H9 (cell line): ENCODE measurements around the gene TMEM47. TPM values are rescaled to one million over a fixed set of nuclear protein-coding genes. Genes with fewer than 3 reads are reported as not detected.

Source experiments
- DNase-seq: peaks from one replicate; pipeline ENCODE4 v3.0.0-alpha.2; 2017
- H2AFZ ChIP-seq: one replicate; pipeline ENCODE4 v1.6.1; 2013; ENCODE audit warnings: mild to moderate bottlenecking, low read length, control low read depth, moderate library complexity
- H2AK5ac ChIP-seq: 2 replicates; pipeline ENCODE4 v1.6.1; 2013; ENCODE audit warnings: low read length, control low read depth, mixed read lengths; ENCODE audit not compliant: insufficient read length
- H2BK120ac ChIP-seq: one replicate; pipeline ENCODE4 v1.6.1; 2013; ENCODE audit warnings: low read depth, mild to moderate bottlenecking, low read length, control low read depth, inconsistent platforms; ENCODE audit not compliant: poor library complexity, severe bottlenecking
- H2BK12ac ChIP-seq: 2 replicates; pipeline ENCODE4 v1.6.1; 2013; ENCODE audit warnings: low read length, control low read depth, mixed read lengths, low read depth; ENCODE audit not compliant: insufficient read length
- H2BK15ac ChIP-seq: 2 replicates; pipeline ENCODE4 v1.6.1; 2013; ENCODE audit warnings: low read depth, low read length, control low read depth
- H2BK20ac ChIP-seq: one replicate; pipeline ENCODE4 v1.6.1; 2013; ENCODE audit warnings: low read depth, mild to moderate bottlenecking, low read length, control low read depth, inconsistent platforms; ENCODE audit not compliant: poor library complexity, severe bottlenecking
- H2BK5ac ChIP-seq: 2 replicates; pipeline ENCODE4 v1.6.1; 2013; ENCODE audit warnings: low read length, control low read depth, mixed read lengths; ENCODE audit not compliant: insufficient read length
- H3K14ac ChIP-seq: 2 replicates; pipeline ENCODE4 v1.6.1; 2013; ENCODE audit warnings: low read length, control low read depth; ENCODE audit not compliant: insufficient read depth
- H3K18ac ChIP-seq: 2 replicates; pipeline ENCODE4 v1.6.1; 2013; ENCODE audit warnings: low read depth, mild to moderate bottlenecking, mixed read lengths, low read length, control low read depth; ENCODE audit not compliant: insufficient read length
- H3K23ac ChIP-seq: 2 replicates; pipeline ENCODE4 v1.6.1; 2013; ENCODE audit warnings: low read length, control low read depth, mixed read lengths, low read depth; ENCODE audit not compliant: insufficient read length
- H3K23me2 ChIP-seq: 2 replicates; pipeline ENCODE4 v1.6.1; 2013; ENCODE audit warnings: low read depth, mild to moderate bottlenecking, mixed read lengths, low read length, control low read depth; ENCODE audit not compliant: insufficient read length, poor library complexity, severe bottlenecking
- H3K27ac ChIP-seq: 2 replicates; pipeline ENCODE4 v1.5.1; 2013; ENCODE audit warnings: low read length, control low read depth, mixed read lengths, low read depth; ENCODE audit not compliant: insufficient read length
- H3K27me3 ChIP-seq: 2 replicates; pipeline ENCODE4 v1.6.1; 2013; ENCODE audit warnings: low read length, control low read depth, inconsistent platforms; ENCODE audit not compliant: insufficient read depth
- H3K4ac ChIP-seq: 2 replicates; pipeline ENCODE4 v1.6.1; 2013; ENCODE audit warnings: low read depth, mild to moderate bottlenecking, control low read depth, inconsistent platforms, low read length, moderate library complexity
- H3K4me1 ChIP-seq: 2 replicates; pipeline ENCODE4 v1.6.1; 2013; ENCODE audit warnings: low read length, control low read depth, inconsistent platforms; ENCODE audit not compliant: insufficient read depth
- H3K4me2 ChIP-seq: 2 replicates; pipeline ENCODE4 v1.6.1; 2013; ENCODE audit warnings: low read length, control low read depth, mixed read lengths; ENCODE audit not compliant: insufficient read length, insufficient read depth
- H3K56ac ChIP-seq: 2 replicates; pipeline ENCODE4 v1.6.1; 2013; ENCODE audit warnings: low read depth, mild to moderate bottlenecking, mixed read lengths, low read length, control low read depth; ENCODE audit not compliant: insufficient read length
- H3K79me1 ChIP-seq: 2 replicates; pipeline ENCODE4 v1.6.1; 2013; ENCODE audit warnings: low read depth, mild to moderate bottlenecking, moderate library complexity, low read length, control low read depth, inconsistent platforms; ENCODE audit not compliant: insufficient read depth, poor library complexity, severe bottlenecking
- H3K79me2 ChIP-seq: 2 replicates; pipeline ENCODE4 v1.6.1; 2013; ENCODE audit warnings: low read length, control low read depth, inconsistent platforms; ENCODE audit not compliant: insufficient read depth
- H3K9ac ChIP-seq: 2 replicates; pipeline ENCODE4 v1.6.1; 2013; ENCODE audit warnings: low read length, control low read depth, mixed read lengths; ENCODE audit not compliant: insufficient read length; ENCODE audit errors: extremely low read depth
- H3K9me3 ChIP-seq: one replicate; pipeline ENCODE4 v1.6.1; 2013; ENCODE audit warnings: low read depth, low read length, inconsistent platforms; ENCODE audit not compliant: control insufficient read depth
- H3T11ph ChIP-seq: one replicate; pipeline ENCODE4 v1.6.1; 2013; ENCODE audit warnings: mild to moderate bottlenecking, low read length, control low read depth, inconsistent platforms
- H4K20me1 ChIP-seq: one replicate; pipeline ENCODE4 v1.6.1; 2013; ENCODE audit not compliant: control insufficient read depth, insufficient read length, insufficient read depth
- H4K5ac ChIP-seq: 2 replicates; pipeline ENCODE4 v1.6.1; 2013; ENCODE audit warnings: low read depth, mild to moderate bottlenecking, mixed read lengths, low read length, control low read depth; ENCODE audit not compliant: insufficient read length
- H4K8ac ChIP-seq: replicated peaks from 2 replicates; pipeline ENCODE4 v1.6.1; 2013; ENCODE audit warnings: low read length, control low read depth, mixed read lengths, low read depth; ENCODE audit not compliant: insufficient read length
- H4K91ac ChIP-seq: 2 replicates; pipeline ENCODE4 v1.6.1; 2013; ENCODE audit warnings: low read depth, mild to moderate bottlenecking, moderate library complexity, mixed read lengths, low read length, control low read depth; ENCODE audit not compliant: insufficient read length
- H3K27ac Mint-ChIP-seq, 3 experiments: 2 replicates in 2 of 3; 3 replicates in 1 of 3; pipeline ENCODE4 v1.8.0; 2020 to 2021; ENCODE audit warnings: mixed read lengths in 3 of 3, mild to moderate bottlenecking in 1 of 3, moderate library complexity in 1 of 3
- H3K27me3 Mint-ChIP-seq: 2 replicates; pipeline ENCODE4 v1.8.0; 2021; ENCODE audit warnings: low read depth, mild to moderate bottlenecking, moderate library complexity, mixed read lengths
- H3K36me3 Mint-ChIP-seq, 3 experiments: 2 replicates in 2 of 3; 3 replicates in 1 of 3; pipeline ENCODE4 v1.8.0; 2020 to 2021; ENCODE audit warnings: low read depth in 3 of 3, mixed read lengths in 3 of 3; ENCODE audit not compliant: insufficient read depth in 1 of 3
- H3K4me1 Mint-ChIP-seq, 2 experiments: 2 replicates each; pipeline ENCODE4 v1.8.0; 2020; ENCODE audit warnings: mixed read lengths in 2 of 2
- H3K4me3 Mint-ChIP-seq, 2 experiments: 2 replicates in 1 of 2; 3 replicates in 1 of 2; pipeline ENCODE4 v1.8.0; 2020 to 2021; ENCODE audit warnings: mild to moderate bottlenecking in 2 of 2, mixed read lengths in 2 of 2, moderate library complexity in 1 of 2
- H3K9me3 Mint-ChIP-seq, 2 experiments: 2 replicates in 1 of 2; 3 replicates in 1 of 2; pipeline ENCODE4 v1.8.0; 2020; ENCODE audit warnings: mild to moderate bottlenecking in 2 of 2, mixed read lengths in 2 of 2, moderate library complexity in 1 of 2
- WGBS: extraction: QIAGEN DNeasy Blood & Tissue Kit; methylation state at CpG from one replicate; pipeline ENCODE4 v1.1.7; 2013; ENCODE audit warnings: missing lambda C conversion rate, low lambda C conversion rate, mixed read lengths; ENCODE audit not compliant: insufficient read length; ENCODE audit errors: extremely low coverage; 5-methylcytosine and 5-hydroxymethylcytosine counted together
- total RNA-seq: library from RNA; stranded (reverse); gene quantifications from 2 replicates; pipeline ENCODE4 v1.2.1, GENCODE V29; 2021
- TF ChIP-seq, protein P1 (sequence below): fragments of 200-600 bp; sonication (generic); conservative IDR thresholded peaks from 3 replicates; pipeline ENCODE4 v1.8.0; 2021; ENCODE audit warnings: antibody characterized with exemption, mild to moderate bottlenecking

The TMEM47 gene
- total RNA-seq, 1 experiment from 2014 or later: 26.0 TPM

DNA sequence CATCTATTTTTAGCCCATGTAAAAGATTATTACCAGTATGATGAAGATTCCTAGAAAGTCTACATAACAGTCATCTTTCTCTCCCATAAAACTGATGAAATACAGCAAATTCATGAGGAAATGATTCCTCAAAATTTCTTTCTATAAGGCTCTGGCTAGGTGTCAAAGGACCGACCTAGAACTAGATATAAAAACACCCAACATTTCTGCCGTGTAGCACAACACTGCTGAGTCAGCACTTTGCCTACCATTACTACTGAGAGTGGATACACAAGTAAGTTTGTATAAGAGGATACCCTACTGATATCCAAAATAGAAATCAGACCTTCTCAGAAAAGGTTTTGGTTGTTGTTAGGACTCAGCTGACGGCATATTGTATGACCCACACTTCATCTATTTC is 24.7 kb downstream of the TMEM47 start:
- no peak overlapping the region for H2BK12ac ChIP-seq
- H4K20me1 ChIP-seq: no peaks in the 10 kb centered on the region
- H4K5ac ChIP-seq: no peak overlapping the region
- no peak overlapping the region for H2BK15ac ChIP-seq
- no peak overlapping the region for H2BK120ac ChIP-seq
- Mint-ChIP-seq H3K27me3 (no peaks in the 10 kb centered on the region), H3K4me3 (no peak overlapping the region), H3K9me3 (peaks cover 0 to 31% of the 10 kb centered on the region in 2 experiments; a peak in 3 of 5 replicates), H3K4me1 (peaks cover 14 to 16% of the 10 kb centered on the region in 2 experiments), H3K27ac (peak overlapping the region in 2 of 3 experiments; percentile 15 to 89; a peak in 2 of 7 replicates), H3K36me3 (peaks cover 0 to 19% (median 16%) of the 10 kb centered on the region in 3 experiments; a peak in 6 of 7 replicates)
- H3K14ac ChIP-seq: no peak overlapping the region
- H2BK20ac ChIP-seq: no peak overlapping the region
- H3K4ac ChIP-seq: no peak overlapping the region
- DNase-seq: no peak
- H3K18ac ChIP-seq: no peak overlapping the region
- no peak overlapping the region for H2AFZ ChIP-seq
- no peak overlapping the region for H2BK5ac ChIP-seq
- no peak overlapping the region for H3K56ac ChIP-seq
- no peaks in the 10 kb centered on the region for H3K23me2 ChIP-seq
- no peak overlapping the region for H3K4me2 ChIP-seq
- no peak overlapping the region for H2AK5ac ChIP-seq
- no peak overlapping the region for H3K9ac ChIP-seq
- no peaks in the 10 kb centered on the region for H3K9me3 ChIP-seq
- H3K79me1 ChIP-seq: no peaks in the 10 kb centered on the region
- H3T11ph ChIP-seq: no peak overlapping the region
- no peaks in the 10 kb centered on the region for H3K27me3 ChIP-seq
- H4K91ac ChIP-seq: no peak overlapping the region
- H4K8ac ChIP-seq: no peak overlapping the region
- H3K79me2 ChIP-seq: no peaks in the 10 kb centered on the region; the same call in 1 of the 2 replicates
- H3K23ac ChIP-seq: no peak overlapping the region
- TF ChIP-seq, protein P1, sequence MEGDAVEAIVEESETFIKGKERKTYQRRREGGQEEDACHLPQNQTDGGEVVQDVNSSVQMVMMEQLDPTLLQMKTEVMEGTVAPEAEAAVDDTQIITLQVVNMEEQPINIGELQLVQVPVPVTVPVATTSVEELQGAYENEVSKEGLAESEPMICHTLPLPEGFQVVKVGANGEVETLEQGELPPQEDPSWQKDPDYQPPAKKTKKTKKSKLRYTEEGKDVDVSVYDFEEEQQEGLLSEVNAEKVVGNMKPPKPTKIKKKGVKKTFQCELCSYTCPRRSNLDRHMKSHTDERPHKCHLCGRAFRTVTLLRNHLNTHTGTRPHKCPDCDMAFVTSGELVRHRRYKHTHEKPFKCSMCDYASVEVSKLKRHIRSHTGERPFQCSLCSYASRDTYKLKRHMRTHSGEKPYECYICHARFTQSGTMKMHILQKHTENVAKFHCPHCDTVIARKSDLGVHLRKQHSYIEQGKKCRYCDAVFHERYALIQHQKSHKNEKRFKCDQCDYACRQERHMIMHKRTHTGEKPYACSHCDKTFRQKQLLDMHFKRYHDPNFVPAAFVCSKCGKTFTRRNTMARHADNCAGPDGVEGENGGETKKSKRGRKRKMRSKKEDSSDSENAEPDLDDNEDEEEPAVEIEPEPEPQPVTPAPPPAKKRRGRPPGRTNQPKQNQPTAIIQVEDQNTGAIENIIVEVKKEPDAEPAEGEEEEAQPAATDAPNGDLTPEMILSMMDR: no peak
- H3K4me1 ChIP-seq: peaks cover 2% of the 10 kb centered on the region; the same call in 1 of the 2 replicates
- no CpG with 5 or more reads among the region's 3 CpGs for WGBS
- H3K27ac ChIP-seq: no peak overlapping the region
